ENCODE data around the gene IL21.
A peak's percentile ranks its signal among the peaks of the same experiment; 100 is the strongest.

The IL21 gene

DNA sequence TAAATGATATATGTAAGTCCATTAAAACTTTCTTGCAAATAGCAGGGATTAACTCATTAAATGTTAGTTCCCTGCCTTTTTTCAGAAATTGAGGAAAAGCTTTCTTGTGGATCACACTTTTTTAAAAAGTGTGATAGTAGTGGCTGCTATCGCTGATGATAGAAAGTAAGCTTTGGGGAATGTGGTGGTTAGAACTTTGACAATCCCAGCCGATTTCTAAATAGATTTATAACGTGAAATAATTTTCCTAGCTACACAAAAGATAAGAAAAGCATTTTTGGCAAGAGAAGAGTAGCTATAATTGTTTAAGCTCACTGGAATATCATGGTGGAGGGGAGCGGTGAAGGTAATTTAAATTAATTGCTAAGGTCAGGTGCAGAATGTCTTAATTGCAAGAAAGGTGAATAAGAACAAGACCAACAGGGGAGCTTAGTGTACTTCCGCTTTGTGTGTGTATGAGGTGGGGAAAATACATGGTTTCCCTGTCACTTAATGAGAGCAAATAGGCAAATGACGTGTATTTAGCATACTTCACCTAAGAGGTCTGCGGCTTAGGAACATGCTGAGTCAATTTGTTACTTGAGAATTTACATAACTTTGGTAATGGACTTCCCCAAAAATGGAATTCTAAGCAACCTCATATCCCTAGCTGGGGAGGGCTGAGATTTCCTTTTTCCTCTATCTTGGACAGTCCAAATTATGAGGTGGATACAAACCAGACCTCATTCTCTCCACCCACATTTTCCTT lies 11.7 kb upstream of the IL21 start:
- no peak for DNase-seq (ENCODE audit: low spot score)

DNA sequence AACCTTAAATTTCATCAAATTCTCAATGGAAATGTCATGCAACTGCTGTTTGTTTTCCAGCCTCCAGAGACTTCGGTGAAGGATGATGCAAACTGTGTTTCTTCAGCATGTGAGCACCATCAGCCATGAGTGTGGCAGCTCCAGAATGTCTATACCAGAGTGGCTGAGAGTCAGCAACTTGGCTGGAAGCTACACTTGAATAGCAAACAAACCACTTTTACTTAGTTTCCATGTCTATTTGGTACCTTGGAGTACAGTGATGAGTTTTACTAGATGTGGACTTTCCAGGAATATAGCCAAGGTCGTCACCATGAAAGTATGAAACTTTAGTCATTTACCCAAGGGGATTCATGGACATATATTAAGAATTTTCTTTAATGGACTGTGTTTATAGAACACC lies 4.3 kb upstream of the IL21 start:
- DNase-seq (ENCODE audit: low spot score), result no peak

DNA sequence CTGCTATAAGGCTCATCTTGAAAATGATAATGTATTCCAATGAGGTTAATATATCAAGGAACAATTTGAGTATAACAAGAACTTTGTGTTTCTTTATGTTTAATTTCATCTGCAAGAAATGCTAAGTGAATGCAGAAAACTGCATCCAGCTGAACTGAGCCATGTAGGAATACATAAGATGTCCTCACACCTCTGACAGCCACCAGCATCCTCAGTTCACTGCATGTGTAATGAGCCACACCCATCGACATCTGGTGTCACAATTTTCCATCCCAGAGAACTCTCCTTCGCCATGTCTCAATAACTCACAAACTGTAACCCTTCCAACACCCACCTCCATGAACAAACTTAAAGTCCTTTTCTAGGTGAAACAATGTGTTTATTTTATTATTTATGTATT lies 3.3 kb upstream of the IL21 start:
- no peak for DNase-seq (ENCODE audit: low spot score)

DNA sequence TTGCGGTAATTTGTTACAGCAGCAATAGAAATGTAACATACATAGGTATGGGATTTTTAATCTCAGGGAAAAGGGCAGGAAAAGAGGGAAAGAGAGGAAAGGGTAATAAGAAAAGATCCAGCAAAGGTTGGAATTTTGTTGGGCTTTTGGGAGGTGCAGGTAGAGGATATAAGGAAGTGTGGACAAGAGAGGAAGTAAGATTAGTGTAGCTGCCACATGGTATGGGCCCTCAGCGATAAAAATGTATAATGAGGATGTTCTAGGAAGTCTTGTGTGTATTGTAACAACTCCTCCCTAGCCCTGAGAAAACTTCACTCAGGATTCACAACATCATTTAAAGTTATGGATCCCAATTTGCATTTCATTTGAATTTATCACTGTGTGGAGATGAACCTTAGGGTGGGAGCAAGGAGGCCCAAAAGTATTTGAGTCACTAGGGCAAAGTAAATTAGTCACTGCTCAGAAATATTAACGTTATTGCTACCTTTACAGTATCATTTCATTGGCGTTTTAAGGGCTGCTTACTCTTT lies 2.8 kb upstream of the IL21 start:
- no peak for DNase-seq (ENCODE audit: low spot score)

DNA sequence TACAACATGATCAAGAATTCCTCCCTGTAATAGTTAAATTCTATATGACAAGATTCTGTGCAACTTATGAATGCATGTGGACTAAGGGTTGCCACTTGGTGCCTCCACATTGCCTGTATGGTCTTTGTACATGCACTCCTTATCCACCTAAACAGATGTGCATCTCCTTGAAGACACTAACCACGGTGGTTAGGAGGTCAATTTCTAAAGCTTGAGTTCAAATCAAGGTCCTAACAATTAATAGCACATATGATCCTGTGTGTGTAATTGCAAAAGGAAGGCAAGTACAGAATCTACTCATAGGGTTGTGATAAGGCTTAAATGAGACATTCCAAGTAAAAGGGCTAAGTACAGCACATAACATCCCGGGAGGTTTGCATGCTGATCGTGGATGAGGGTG lies 1.5 kb upstream of the IL21 start:
- DNase-seq (ENCODE audit: low spot score), result no peak

DNA sequence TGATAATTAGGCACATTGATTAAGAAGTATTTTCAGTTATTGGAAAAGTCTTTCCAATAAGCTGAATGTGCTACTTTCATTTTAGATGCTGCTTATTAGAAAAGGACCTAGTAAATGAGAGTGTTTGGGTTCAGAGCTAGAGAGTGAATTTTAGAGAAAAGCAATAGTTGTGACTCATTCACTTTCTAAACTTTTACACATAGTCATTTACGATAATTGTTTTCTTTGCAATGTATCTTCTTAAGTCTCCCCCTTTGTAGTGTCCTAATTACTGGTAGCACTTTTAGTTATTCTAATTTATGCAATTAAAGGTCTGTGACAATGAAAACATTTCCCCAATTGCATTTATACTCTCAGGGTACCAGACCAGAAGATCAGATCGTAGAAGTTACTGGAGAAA lies 1.3 kb downstream of the IL21 start:
- no peak for DNase-seq (ENCODE audit: low spot score)

DNA sequence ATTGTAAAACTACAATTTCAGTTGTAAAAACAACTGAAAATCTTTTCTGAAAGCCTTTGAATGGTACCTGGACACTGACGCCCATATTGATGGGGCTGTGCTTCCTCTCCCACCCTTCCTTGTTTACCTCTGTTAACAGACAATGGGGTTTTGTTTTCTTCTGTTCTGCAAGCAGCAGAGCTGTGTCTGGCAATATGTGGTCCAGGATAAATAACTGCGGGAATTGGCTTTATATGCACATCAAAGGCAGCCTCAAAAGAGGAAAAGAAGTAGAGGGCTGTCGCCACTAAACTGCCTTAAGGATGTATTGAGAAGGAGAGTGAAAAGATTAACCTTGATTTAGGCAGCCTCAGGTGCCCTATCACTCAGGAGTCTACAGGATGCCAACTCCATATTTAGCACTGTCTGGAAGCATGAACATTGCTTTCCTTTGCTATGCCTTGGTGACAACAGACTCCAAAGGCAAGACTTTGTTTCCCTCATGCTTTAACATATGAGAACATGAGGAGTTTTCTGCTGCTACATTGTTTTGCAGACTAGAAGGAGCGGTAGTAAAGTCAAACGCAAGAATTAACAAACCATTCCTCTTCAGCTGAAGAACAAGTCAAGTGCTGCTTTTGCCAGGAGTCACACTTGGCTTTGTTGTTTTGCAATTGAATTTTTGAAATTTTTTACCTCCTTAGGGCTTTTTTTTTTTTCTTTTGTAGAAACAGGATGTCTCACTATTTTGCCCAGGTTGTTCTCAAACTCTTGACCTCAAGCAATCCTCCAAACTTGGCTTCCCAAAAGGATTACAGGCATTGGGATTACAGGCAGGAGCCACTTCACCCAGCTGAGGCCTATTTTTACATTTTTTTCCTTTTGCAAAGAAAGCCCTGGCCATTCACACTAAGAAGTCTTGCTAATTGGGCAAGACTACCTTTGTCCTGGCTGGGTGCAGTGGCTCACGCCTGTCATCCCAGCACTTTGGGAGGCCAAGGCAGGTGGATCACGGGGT lies 3.0 kb downstream of the IL21 start:
- no peak for DNase-seq (ENCODE audit: low spot score)

DNA sequence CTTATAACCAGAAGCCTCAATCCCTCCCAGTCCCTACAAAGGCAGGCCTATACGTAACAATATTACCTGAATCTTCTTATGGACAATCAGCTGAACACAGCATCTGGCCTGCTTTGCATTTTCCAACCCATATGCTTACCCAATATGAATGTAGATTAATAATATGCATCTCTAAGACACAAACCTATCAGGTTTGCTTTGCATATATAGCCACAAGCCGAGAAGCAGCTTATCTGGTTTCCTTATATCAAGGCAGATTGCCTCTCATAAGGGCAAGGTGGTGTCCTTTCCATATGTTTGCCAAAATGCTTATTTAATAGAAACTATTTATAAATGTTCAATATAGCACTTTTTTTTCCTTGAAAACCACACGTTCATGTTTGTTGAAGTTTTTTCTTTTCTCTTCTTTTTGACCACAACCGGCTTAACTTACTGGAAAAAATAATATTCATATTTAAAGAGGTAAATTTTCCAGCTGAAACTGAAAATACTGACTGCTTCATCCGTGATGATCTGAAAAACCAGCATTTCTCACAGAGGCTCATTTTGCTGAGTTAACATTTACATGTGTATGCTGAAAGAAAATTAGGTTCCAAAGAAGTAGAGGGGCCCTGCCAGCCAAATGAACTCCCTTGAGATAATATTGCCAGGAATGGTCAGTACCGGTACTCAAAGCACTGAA lies 3.8 kb downstream of the IL21 start:
- no peak for DNase-seq (ENCODE audit: low spot score)

DNA sequence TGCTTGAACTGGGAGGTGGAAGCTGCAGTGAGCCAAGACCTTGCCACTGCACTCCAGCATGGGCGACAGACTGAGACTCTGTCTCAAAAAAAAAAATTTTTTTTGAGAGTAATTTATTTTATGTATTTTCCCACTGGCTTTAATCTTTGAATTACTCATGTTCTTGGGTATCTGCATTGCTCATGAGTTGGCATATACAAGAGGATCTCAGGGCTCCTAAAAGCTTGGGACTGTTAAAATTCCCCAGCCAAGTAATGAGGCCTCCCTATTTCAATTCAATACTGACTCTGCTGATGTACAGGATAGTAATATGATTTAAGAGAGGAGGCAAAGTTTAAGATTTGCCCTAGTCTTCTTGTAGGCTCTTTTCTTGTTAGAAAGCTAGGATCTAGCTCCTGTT lies 6.2 kb downstream of the IL21 start:
- DNase-seq (ENCODE audit: low spot score), result no peak

DNA sequence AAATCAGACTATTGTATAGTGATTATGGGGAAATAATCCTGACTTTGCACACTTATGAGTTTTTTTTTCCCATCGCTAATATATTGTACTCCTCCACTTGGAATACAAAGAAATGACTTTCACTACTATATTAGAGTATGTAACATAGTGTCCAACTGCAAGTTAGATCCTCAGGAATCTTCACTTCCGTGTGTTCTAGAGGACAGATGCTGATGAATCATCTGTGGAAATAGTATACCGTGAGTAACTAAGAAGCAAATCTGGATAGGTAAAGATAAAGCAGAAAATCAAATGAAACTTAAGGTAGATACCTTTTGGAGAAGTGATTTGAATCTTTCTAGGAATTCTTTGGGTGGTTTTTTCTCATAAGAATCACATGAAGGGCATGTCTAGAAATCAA lies 8.3 kb downstream of the IL21 start:
- no peak for DNase-seq (ENCODE audit: low spot score)

DNA sequence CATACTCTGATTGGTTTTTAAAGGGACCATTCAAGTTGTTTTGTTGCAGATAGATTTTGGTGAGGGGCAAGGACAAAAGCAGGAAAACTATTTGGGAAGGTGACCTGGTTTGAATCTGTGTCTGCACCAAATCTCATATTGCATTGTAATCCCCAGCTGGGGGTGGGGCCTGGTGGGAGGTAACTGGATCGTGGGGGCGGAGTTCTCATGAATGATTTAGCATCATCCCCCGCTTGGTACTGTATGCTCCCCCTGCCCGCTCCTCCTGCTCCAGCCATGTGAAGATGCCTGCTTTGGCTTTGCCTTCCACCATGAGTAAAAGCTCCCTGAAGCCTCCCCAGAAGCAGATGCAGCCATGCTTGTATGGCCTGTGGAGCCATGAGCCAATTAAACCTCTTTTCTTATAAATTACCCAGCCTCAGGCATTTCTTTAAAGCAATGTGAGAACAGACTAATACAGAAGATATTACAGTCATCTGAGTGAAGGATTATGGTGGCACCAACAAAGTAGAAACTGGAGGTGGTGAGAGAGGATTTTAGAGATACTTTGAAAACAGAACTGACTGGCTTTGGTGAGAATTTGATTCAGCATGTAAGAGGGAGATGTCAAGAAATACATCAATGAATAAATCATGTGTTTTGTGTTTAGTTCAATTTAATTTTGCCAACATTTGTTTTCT lies 14.4 kb downstream of the IL21 start:
- no peak for DNase-seq (ENCODE audit: low spot score)

DNA sequence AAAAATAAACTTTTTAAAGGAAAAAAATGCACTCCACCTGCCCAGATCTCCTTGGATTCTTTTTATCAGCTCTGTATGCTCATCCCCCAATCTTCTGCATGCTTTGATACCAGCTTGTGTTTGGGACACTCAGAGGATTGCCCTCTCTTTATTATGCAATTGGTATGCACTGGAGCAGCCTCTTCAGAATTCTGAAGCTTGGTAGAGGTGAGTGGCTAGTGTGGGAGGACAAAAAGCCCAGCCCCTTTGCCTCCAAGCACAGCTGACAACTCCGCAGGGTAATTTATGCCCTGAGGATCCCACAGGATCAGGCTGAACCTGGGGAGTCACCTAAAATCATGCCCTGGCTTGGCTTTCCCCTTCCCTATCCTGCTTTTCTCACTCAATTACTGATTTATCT lies 16.7 kb downstream of the IL21 start:
- DNase-seq (ENCODE audit: low spot score), result no peak

DNA sequence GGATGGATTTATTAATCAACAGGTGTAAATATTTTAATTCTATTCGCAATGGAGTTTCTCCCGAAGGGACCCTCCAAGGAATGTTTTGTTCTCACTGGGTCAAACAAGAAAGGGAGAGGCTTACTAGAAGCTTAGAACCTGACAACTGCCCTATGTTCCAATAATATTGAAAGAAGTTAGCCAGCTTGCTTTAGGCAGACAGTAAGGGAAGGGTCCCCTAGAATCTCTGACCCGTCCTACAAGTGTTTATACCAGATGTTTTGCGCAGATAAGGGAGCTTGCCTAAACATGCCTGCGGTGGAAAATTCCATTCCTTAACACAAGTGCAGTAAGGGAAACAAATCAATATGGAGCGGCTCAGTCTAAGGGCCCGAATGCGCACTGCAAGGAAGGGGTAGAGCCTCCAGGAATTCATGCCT lies 17.7 kb downstream of the IL21 start:
- DNase-seq (ENCODE audit: low spot score), result no peak

DNA sequence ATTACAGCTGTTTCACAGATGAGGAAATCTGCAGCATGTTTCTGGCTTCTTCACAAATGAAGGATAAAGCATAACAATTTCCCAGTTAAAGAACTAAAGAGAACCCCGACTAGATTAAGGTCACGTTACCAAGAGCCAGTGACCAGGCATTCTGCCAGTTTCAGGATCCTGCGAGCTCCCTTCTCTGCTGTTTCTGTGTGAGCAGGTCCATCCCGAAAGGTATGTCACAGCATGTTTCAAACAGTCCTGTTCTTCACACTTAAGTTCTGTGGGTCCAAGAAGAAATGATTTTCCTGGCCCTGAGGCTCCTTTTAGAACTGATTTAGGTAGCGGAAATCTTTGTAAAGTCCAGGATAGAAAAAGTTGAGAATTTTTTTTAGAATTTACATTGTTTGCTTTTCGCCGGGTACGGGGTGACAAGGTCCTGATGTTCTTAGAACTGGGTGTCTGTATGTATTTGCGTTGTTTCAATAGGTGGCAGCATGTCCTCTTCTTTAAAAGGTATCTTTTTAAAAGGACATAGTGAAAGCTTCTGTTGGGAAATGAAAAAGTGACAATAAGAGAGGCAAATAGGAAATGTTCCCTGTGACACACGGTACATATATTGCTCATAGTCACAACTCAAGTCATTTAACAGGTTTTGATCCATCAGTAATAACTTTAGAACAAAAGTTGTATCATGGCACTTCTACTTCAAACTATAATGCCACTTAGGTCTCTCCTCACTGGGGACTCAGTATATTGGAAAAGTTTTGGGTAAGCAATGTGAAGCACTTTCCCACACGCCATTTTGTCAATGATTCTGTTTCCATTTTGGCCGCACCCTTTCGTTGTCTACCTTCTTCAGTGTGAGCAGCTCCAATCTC lies 18.4 kb downstream of the IL21 start:
- no peak for DNase-seq (ENCODE audit: low spot score)

DNA sequence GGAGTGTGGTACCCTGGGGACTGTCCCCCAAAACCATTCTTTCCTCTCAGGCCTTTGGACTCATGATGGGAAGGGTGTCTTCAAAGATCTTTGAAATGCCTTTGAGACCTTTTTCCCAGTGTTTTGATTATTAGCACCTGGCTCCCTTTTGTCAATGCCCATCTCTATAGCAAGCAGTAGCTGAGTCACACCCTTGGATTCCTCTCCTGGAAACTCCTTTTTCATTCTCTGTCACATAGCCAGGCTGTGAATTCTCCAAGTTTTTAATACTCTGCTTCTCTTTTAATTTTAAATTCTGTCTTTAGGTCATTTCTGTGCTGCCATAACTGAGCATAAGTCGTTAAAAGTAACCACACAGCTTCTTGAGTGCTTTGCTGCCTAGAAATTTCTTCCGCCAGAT lies 29.7 kb downstream of the IL21 start:
- no peak for DNase-seq (ENCODE audit: low spot score)

DNA sequence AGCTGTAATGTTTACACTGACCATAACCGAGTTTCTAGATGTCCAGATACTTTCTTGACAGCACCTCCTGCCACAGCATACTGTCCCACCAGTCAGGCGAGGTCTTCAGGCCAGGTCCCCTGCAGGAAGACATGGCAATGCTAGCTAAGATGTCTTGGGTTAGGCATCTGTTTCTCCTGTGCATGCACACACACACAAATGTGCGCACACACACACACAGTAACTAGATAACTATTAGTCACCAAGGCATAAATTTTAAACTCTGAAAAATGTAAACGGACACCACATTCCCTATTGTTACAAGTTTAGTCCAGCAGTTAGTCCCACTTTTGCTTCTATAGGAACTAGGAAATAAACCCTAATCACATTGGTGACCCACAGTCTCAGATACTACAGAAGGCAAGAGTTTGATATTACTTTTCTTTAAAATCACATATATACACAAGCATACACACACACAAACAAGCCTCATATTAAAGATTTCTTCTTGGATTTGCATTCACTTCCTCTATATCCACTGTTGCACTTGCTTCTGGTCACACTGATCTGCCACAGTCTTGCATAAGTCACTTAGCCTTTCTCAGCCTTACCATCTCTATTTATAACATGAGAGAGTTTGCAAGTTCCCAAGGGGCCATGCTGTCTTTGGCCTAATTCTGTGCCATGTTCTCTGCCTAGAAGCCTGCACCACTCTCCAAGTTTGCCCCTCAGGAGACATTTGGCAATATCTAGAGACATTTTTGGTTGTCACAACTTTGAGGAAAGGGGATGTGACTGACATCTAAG lies 32.2 kb downstream of the IL21 start:
- DNase-seq (ENCODE audit: low spot score), result no peak

DNA sequence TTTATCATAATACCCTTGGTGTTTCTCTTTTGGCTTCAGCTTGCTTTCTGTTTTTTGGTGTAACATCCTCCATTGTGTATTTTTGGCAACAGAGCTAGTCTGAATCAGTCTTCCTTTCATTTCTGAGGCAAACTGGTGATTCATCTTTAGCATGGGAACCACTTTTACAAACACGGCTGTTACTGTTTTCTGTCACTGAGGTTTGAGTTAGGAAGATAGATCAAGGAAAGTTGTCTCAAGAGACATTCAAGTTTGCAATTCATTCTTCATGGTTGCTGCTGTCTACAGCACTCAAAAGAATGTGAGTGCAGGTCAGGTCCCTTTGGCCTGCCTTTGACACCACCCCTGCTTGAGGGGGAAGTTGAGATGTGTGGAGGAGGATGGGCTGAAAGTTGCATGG lies 36.3 kb downstream of the IL21 start:
- DNase-seq (ENCODE audit: low spot score), result peak; percentile 63

DNA sequence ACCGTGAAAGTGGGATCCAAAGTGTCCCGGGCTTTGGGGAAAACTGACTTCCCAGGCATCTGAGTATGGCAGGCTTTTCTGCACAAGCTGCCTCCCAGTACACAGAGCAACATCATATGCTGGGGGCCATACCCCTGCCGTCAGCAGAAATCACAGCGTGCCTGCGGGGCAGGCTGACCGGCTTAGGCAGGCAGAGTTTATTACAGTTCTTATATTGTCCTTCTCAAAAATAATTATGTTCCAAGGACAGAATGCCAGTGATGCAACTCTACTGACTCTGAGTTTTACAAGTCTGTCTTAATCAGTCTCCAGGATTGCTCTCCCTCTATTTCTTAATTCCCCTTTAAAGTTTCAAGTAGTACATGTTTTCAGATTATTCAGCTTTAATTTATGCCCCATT lies 37.0 kb downstream of the IL21 start:
- no peak for DNase-seq (ENCODE audit: low spot score)

DNA sequence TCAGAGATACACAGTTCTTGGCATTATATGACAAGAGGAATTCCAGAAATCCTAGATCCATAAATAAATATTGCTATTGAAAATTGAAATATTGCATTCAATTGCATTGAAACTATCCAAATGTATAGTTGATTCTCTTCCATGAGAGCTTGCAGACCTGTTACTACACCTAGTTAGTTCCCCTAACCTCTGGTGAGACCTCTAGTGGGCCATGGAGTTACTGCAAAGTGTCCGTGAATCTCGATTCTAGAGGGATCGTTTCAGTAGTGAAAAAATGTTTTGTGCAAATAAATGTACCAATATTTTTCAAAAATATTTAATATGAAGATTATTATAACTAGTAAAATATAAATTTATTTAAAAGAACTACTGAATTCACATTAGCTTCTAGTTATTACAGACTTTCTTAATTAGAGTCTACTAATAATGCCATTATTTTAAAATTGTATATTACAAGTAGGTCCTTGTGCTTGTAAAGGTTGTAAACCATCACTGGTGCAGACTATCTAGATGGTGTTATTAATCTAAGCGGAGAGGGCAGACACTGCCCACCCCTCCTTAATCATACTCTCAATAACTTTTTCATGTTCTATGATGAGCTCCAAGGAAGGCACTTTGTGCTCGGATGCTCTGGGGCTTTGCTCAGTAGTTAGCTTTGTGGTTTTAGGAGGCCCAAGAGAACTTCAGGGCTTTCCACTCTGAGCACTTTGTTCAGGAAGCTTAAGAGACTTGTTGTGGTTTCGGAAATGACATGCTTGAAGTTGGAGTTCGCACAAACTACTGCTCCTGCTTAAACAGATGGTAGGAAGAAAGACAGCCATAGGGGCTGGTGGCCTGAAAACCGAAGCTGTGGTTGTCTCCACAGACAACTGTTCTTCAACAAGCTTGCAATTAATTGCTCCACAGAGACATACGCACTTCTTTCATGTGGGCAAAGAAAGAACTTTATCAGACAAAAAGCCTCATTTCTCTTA lies 42.8 kb downstream of the IL21 start:
- no peak for DNase-seq (ENCODE audit: low spot score)

Measured in hepatic stellate cell (primary cell).